Erythroblast (primary cell): ENCODE measurements around the gene S100A16.
A peak's percentile ranks its signal among the peaks of the same experiment; 100 is the strongest.

Experiments
- DNase-seq, 2 experiments: peaks; one replicate each; lab custom pipeline; 2025; lab: John Stamatoyannopoulos, UW
- GATA1 ChIP-seq: IDR thresholded peaks from 2 replicates; pipeline ENCODE4 v1.6.1; 2011; ENCODE audit warnings: low read depth, mild to moderate bottlenecking, control low read depth, low read length, moderate library complexity
- POLR2A ChIP-seq: IDR thresholded peaks from 2 replicates; pipeline ENCODE4 v1.6.1; 2011; ENCODE audit warnings: mild to moderate bottlenecking, low read length

Gene S100A16

GRCh38 chr1:153616917-153617311 is 4.0 kb upstream of the S100A16 start:
- DNase-seq = no peak
- TF ChIP-seq GATA1 (no peak), POLR2A (no peak)

DNA sequence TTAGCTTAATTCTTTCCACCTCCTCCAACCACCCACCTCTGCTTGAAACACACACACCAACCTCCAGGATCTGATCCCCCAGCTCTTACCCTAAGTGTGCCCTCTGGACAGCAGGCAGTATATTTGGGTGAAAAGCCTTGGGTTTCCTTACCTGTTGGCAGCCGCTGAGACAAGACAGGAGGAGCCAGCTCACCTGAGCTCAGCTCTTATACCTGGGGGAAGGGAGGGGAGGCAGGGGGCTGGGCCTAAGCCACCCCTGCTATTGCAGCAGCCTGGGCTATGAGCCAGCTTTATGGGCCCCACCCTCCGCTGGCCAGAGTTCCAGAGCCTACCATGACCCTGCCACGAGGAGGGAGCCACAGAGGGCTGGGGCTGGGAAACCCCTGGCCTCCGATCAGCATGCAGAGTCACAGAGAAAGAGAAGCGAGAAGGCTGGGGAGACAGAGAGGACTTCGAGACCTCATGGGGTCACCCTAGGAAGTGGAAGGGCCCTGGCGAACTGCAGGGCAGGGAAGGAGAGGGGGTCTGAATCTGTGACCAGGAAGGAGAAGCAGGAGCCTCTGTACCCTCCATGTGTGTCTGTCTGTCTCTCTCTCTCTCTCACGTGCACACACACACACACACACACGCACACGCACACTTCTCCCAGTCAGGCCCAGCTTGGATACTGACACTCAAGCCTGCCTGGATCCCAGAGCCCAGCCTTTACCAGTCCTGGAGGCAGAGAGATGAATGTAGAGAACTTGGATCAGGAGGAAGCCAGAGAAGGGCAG is 3.4 kb upstream of the S100A16 start, which contains the start of gene S100A14:
TSS of gene S100A14 (minus strand) at position 182 of the 773 bp plus-strand sequence. CDS start 467 bp downstream, outside the sequence.
- TF ChIP-seq GATA1 (no peak), POLR2A (no peak)
- peak; percentile 68 to 82 for DNase-seq

DNA sequence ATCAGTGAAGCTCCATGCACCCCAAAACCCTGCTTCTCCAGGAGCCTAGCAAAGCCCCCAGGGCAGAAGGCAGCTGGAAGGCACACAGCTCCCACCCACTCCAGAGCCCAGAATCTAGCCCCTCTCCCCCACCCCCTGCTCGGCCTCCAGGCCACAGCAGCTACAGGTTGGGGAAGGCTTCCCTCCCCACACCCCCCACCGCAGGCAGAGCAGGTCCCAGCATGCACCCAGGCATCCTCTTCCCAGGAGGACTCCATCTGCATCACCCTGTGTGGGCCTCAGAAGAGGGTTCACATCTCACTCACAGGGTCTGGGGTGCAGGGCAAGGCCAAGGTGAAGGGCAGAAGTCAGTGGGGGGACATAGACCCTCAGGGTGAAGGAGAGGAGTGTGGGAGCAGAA is 2.5 kb upstream of the S100A16 start:
- TF ChIP-seq POLR2A = no peak
- TF ChIP-seq GATA1 = no peak
- no peak for DNase-seq

DNA sequence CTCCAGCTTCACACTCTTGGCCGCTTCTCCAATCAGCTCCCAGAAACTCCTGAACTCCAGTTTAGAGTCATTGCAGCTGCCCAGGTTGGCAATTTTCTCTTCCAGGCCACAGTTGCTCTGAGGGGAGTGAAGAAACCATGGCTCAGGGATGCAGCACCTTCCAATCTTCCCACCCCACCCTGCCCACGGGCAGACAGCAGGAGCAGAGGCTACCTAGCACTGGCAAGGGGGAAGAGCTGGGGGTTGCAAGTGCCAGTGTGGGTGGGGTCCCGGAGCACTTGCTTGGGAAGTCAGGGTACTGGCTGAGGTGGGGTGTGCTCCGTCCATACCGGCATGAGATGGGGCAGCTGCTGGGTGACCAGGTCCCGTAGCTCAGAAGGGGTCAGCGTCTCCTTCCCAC is 2.0 kb upstream of the S100A16 start:
- DNase-seq = no peak

DNA sequence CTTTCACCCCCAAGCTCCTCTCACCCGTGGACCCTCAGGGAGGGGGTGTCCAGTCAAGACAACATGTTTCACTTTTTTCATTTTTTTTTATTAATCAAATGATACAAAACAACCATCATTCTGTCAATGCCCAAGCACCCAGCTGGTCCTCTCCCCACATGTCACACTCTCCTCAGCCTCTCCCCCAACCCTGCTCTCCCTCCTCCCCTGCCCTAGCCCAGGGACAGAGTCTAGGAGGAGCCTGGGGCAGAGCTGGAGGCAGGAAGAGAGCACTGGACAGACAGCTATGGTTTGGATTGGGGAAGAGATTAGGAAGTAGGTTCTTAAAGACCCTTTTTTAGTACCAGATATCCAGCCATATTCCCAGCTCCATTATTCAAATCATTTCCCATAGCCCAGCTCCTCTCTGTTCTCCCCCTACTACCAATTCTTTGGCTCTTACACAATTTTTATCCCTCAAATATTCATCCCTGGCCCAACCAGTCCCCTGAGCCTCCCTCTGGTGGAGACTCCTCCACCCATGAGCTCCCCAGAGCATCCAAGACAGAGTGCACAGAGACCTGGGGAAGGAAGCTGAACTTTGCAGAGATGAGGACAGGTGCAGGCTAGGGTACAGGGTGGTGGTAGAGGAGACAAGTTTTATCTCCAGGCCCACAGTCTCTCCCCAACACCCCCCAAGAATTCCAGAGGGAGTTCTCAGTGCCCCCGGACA is 1.4 kb upstream of the S100A16 start:
- TF ChIP-seq GATA1 (no peak), POLR2A (no peak)

More for the DNA sequence above, 2.0 kb upstream of the S100A16 start:
- TF ChIP-seq GATA1 (no peak), POLR2A (no peak)

DNA sequence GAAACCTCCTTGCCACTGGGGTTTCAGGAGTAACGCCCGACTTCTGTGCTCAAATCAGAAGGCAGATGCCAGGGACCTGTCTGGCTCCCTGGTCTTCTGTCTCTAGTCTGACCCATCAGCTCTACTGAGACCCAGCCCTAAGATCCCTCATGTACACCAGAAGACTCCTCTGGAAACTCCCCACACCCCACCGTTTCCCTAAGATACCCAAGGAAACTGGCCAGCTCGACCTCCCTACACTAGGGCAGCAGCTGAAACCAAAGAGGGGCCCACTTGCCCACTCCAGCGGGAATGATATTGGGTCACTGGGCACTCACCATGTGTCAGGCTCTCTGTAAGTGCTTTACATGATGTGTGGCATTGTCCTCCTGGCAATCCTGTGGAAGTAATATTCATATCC is 469 bp upstream of the S100A16 start:
- TF ChIP-seq GATA1 (no peak), POLR2A (no peak)
- no peak for DNase-seq

More for the DNA sequence above, 1.4 kb upstream of the S100A16 start:
- DNase-seq = no peak

- no peak for DNase-seq
- TF ChIP-seq GATA1 (no peak), POLR2A (no peak)
Measured at GRCh38 chr1:153612111-153612754, 704 bp downstream of the S100A16 start.

- TF ChIP-seq POLR2A (no peak), GATA1 (no peak)
- no peak for DNase-seq
Measured at GRCh38 chr1:153611356-153611755, 1.6 kb downstream of the S100A16 start.

DNA sequence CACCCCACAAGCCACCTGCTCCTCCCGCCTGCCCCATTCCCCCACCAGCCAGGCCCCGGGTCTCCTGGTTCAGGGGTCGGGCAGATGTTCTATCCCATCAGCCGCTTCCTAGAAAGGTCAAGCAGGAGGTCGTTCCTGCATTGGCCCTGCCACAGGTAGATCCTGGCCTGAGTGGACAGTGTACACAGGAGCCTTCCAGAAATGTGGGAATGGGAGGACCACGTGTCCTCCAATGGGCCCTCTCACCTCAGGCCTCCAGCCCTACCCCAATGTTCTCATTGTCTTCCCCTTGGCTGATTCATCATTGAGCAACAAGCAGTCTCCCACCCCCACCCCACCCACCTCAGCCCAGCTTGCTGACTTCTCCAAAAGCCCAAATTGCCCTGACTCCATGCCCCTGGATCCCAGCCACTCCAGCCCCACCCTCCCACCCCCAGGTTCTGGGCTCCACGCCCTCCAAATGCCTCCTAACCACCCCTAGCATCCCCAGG is 2.1 kb downstream of the S100A16 start:
- TF ChIP-seq POLR2A = no peak
- no peak for TF ChIP-seq GATA1
- DNase-seq = no peak

- DNase-seq = peak in 1 of 2 experiments; percentile 14
- TF ChIP-seq POLR2A (no peak), GATA1 (no peak)
Measured at GRCh38 chr1:153610334-153610733, 2.6 kb downstream of the S100A16 start.

DNA sequence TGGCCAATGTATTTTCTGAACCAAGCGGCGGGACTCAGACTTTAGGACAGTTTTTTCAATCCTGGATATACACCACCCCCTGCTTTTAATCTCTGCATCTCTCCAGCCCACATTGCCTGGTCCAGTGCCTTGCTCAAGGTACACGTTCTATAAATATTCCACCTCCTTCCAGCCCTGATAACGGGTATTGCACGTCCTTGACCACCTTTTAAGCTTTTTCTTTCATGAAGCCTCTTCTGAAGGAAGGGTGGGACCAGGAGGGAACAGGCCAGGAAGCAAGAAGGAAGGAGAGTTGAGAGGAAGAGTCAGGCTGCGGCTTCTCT is 3.4 kb downstream of the S100A16 start:
- TF ChIP-seq POLR2A (no peak), GATA1 (no peak)
- DNase-seq = no peak

DNA sequence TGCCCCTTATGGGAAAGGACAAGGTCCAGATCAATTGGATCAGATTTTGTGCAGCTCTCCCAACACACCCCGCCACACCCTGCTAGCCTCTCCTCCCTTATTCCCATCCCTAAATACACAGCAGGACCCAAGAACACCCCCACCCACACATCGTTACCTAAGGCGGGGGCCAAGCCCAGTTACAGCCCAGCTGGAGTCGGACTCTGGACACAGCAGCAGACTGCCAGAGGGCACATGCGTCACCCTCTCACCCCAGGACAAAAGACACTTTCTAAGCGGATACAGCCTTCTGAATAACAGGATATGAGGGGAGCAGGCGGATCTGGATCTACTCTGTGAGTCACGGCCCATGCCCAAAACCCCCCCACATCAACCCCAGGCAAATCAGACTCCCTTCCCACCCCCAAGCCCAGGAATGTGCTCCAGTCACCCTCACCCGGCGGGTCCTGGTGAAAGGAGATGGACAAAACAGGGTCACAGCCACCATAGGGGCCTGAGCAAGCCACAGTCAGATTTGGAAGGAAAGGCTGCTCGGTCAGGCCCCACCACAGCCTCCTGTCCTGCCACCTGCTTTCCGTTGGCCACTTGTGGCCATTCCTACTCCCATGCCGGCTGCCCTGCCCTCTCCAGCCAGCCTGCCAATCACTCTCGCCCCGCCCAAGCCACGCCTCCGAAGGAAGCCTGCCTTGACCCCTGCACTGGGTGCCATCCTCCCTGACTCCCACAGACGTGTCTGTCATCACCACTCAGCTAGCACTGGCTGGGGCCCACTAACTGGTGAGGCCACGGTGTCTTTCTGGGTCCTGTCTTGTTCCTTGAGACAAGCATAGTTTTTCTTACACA is 4.0 kb downstream of the S100A16 start:
- DNase-seq = no peak
- TF ChIP-seq GATA1 (no peak), POLR2A (no peak)
